ENCODE measurements around the gene DOCK2. TPM values are rescaled to one million over a fixed set of nuclear protein-coding genes. Genes with fewer than 3 reads are reported as not detected.

DOCK2 gene
- total RNA-seq, 5 donors from 2014 or later (not counting 1 experiment from before 2014, with no cell fraction given): 168 to 303 (median 197) TPM

GRCh38 chr5:169666365-169666764, 29.3 kb downstream of the DOCK2 start:
- ChIA-PET CTCF (interaction anchor here in 1 of 2 donors (0.6 kb wide), 1 partner anchor 83 kb away, joined by 4 read pairs; the partner anchor contains the start of gene SPDL1), POLR2A (no interaction called here)
- Mint-ChIP-seq H3K4me3 (no peak overlapping the region), H3K4me1 (peaks cover 53 to 66% (median 59%) of the 10 kb centered on the region in 3 donors), H3K27ac (no peak overlapping the region), H3K36me3 (peaks cover 47% of the 10 kb centered on the region), H3K9me3 (peaks cover 6 to 7% (median 7%) of the 10 kb centered on the region in 3 donors), H3K27me3 (no peaks in the 10 kb centered on the region)
- no peak for DNase-seq
- Histone ChIP-seq H3K4me1 (ENCODE audit: control insufficient read depth in 1 of 2, extremely low read depth in 1 of 2, insufficient read depth in 2 of 2, low read length in 2 of 2) (peaks cover 0 to 8% of the 10 kb centered on the region in 2 experiments), H3K9me3 (peaks cover 2% of the 10 kb centered on the region), H3K27me3 (replicated peaks in 1 of 2; ENCODE audit: control insufficient read depth in 2 of 2, extremely low read depth in 1 of 2, insufficient read depth in 2 of 2, low read length in 1 of 2) (no peaks in the 10 kb centered on the region), H3K36me3 (ENCODE audit: control insufficient read depth in 2 of 2, extremely low read depth in 1 of 2, insufficient read depth in 1 of 2, low read length in 1 of 2) (peaks cover 2 to 24% of the 10 kb centered on the region in 2 donors), H3K4me3 (ENCODE audit: control insufficient read depth in 1 of 2, extremely low read depth in 1 of 2, low read length in 1 of 2) (no peak overlapping the region), H3K27ac (ENCODE audit: low read length) (no peak overlapping the region)
- ATAC-seq (replicated peaks in 1 of 4): no peak
- 100% methylated on average over 2 of the region's 4 CpGs for WGBS (ENCODE audit: insufficient coverage)

DNA sequence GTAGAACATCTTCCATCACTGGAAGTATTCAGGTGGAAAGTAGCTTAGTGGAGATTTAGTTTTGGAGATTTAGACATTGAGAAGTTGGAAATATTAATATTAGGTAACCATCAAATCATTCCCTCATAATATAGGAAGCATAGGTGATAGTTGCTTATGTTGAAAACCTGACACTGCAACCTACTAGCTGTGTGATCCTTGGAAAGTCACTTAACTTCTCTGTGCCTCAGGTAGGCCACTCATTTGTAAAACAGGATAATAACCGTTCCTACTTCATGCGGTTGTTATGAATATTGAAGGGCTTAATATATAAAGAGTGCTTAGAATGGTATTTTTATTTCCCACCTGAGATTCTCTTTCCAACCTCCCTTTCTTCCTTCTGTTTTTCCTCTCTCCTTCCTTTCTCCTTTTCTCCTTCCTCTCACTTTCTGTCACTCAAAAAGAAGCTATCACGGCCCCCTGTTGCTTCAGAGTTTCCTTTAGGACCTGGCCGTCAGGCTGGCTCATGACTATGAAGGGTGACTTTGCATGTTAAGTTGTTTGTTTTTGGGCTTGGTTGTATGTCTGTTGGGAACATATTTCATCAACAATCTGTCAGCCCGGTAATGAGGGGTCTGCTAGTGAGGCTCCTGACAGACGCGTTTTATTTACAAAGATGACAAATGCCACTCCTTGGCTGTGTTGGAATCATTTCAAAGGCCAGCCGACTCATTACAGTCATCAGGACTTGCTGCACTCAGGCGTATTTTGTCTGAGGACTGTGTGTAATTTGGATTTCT, 31.0 kb downstream of the DOCK2 start:
- Histone ChIP-seq H3K27me3 (replicated peaks in 1 of 2; ENCODE audit: control insufficient read depth in 2 of 2, extremely low read depth in 1 of 2, insufficient read depth in 2 of 2, low read length in 1 of 2) (no peaks in the 10 kb centered on the region), H3K27ac (ENCODE audit: low read length) (no peak overlapping the region), H3K9me3 (no peaks in the 10 kb centered on the region), H3K36me3 (ENCODE audit: control insufficient read depth in 2 of 2, extremely low read depth in 1 of 2, insufficient read depth in 1 of 2, low read length in 1 of 2) (peaks cover 2 to 36% of the 10 kb centered on the region in 2 donors), H3K4me1 (ENCODE audit: control insufficient read depth in 1 of 2, extremely low read depth in 1 of 2, insufficient read depth in 2 of 2, low read length in 2 of 2) (peaks cover 0 to 6% of the 10 kb centered on the region in 2 experiments), H3K4me3 (ENCODE audit: control insufficient read depth in 1 of 2, extremely low read depth in 1 of 2, low read length in 1 of 2) (no peak overlapping the region)
- H3K9me3 Mint-ChIP-seq: peaks cover 0 to 3% (median 0%) of the 10 kb centered on the region in 3 donors
- WGBS (ENCODE audit: insufficient coverage): 96% methylated on average over 3 of the region's 9 CpGs
- peaks cover 37 to 50% (median 42%) of the 10 kb centered on the region in 3 donors for H3K4me1 Mint-ChIP-seq
- peaks cover 41% of the 10 kb centered on the region for H3K36me3 Mint-ChIP-seq
- no peak overlapping the region for H3K27ac Mint-ChIP-seq
- no peak overlapping the region for H3K4me3 Mint-ChIP-seq
- DNase-seq (no peak), ATAC-seq (replicated peaks in 1 of 4) (no peak)
- ChIA-PET CTCF (no interaction called here), POLR2A (interaction anchor here in 1 of 2 donors (0.7 kb wide), 1 partner anchor 265 kb away, joined by 3 read pairs; no protein-coding TSS in a partner anchor)
- no peaks in the 10 kb centered on the region for H3K27me3 Mint-ChIP-seq

DNA sequence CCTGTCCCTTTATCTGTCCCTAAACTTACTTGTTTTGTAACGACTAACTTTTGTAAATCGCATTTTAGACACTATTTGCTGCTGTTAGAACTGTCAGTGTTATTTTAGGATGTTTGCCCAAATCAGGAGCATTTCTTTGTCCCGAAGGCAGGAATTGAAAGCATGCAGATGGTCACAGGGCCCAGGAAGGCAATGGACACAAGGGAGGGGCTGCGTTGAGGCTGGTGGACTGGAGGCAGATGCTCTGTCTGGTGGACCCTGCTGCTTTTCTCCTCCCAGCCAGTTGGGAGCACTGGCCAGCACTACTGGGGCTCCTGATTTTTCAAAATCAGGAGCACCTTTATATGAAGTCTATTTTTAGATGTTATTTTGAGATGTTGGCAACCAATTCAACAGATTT, 31.7 kb downstream of the DOCK2 start:
- Mint-ChIP-seq H3K4me3 (no peak overlapping the region), H3K9me3 (peaks cover 0 to 3% (median 0%) of the 10 kb centered on the region in 3 donors), H3K36me3 (peaks cover 40% of the 10 kb centered on the region), H3K4me1 (peaks cover 31 to 44% (median 36%) of the 10 kb centered on the region in 3 donors), H3K27ac (peak overlapping the region in 1 of 2 donors; percentile 6), H3K27me3 (no peaks in the 10 kb centered on the region)
- no peaks in the 10 kb centered on the region for H3K27me3 ChIP-seq (replicated peaks in 1 of 2; ENCODE audit: control insufficient read depth in 2 of 2, extremely low read depth in 1 of 2, insufficient read depth in 2 of 2, low read length in 1 of 2)
- no peaks in the 10 kb centered on the region for H3K9me3 ChIP-seq
- H3K36me3 ChIP-seq (ENCODE audit: control insufficient read depth in 2 of 2, extremely low read depth in 1 of 2, insufficient read depth in 1 of 2, low read length in 1 of 2): peaks cover 2 to 40% of the 10 kb centered on the region in 2 donors
- H3K4me3 ChIP-seq (ENCODE audit: control insufficient read depth in 1 of 2, extremely low read depth in 1 of 2, low read length in 1 of 2): no peak overlapping the region
- no peak for DNase-seq
- ATAC-seq (replicated peaks in 1 of 4): no peak
- no peak overlapping the region for H3K27ac ChIP-seq (ENCODE audit: low read length)
- ChIA-PET CTCF (no interaction called here), POLR2A (no interaction called here)
- no peaks in the 10 kb centered on the region for H3K4me1 ChIP-seq (ENCODE audit: control insufficient read depth in 1 of 2, extremely low read depth in 1 of 2, insufficient read depth in 2 of 2, low read length in 2 of 2)
- WGBS (ENCODE audit: insufficient coverage): 100% methylated on average over 2 of the region's 4 CpGs

GRCh38 chr5:169670769-169671525, 33.9 kb downstream of the DOCK2 start:
- ATAC-seq (replicated peaks in 1 of 4) (no peak), DNase-seq (no peak)
- no peak overlapping the region for H3K4me3 ChIP-seq (ENCODE audit: control insufficient read depth in 1 of 2, extremely low read depth in 1 of 2, low read length in 1 of 2)
- CTCF ChIA-PET: no interaction called here
- WGBS (ENCODE audit: insufficient coverage): 40% methylated on average over 3 of the region's 6 CpGs
- peaks cover 16 to 29% (median 18%) of the 10 kb centered on the region in 3 donors for H3K4me1 Mint-ChIP-seq
- peaks cover 5 to 62% of the 10 kb centered on the region in 2 donors for H3K36me3 ChIP-seq (ENCODE audit: control insufficient read depth in 2 of 2, extremely low read depth in 1 of 2, insufficient read depth in 1 of 2, low read length in 1 of 2)
- no peak overlapping the region for H3K4me3 Mint-ChIP-seq
- POLR2A ChIA-PET: interaction anchor here in 1 of 2 donors (0.7 kb wide), 1 partner anchor 10 kb away, joined by 3 read pairs; no protein-coding TSS in a partner anchor
- H3K36me3 Mint-ChIP-seq: peaks cover 48% of the 10 kb centered on the region
- H3K9me3 ChIP-seq: no peaks in the 10 kb centered on the region
- no peak overlapping the region for H3K27ac Mint-ChIP-seq
- H3K9me3 Mint-ChIP-seq: no peaks in the 10 kb centered on the region
- H3K27me3 ChIP-seq (replicated peaks in 1 of 2; ENCODE audit: control insufficient read depth in 2 of 2, extremely low read depth in 1 of 2, insufficient read depth in 2 of 2, low read length in 1 of 2): no peaks in the 10 kb centered on the region
- no peaks in the 10 kb centered on the region for H3K27me3 Mint-ChIP-seq
- H3K27ac ChIP-seq (ENCODE audit: low read length): no peak overlapping the region
- H3K4me1 ChIP-seq (ENCODE audit: control insufficient read depth in 1 of 2, extremely low read depth in 1 of 2, insufficient read depth in 2 of 2, low read length in 2 of 2): no peaks in the 10 kb centered on the region

- no peaks in the 10 kb centered on the region for H3K27me3 Mint-ChIP-seq
- no peak overlapping the region for H3K4me3 ChIP-seq (ENCODE audit: control insufficient read depth in 1 of 2, extremely low read depth in 1 of 2, low read length in 1 of 2)
- peaks cover 20 to 94% of the 10 kb centered on the region in 2 donors for H3K36me3 ChIP-seq (ENCODE audit: control insufficient read depth in 2 of 2, extremely low read depth in 1 of 2, insufficient read depth in 1 of 2, low read length in 1 of 2)
- peaks cover 0 to 2% (median 0%) of the 10 kb centered on the region in 3 donors for H3K4me1 Mint-ChIP-seq
- CTCF ChIA-PET: interaction anchor here in 1 of 2 donors (0.9 kb wide), 1 partner anchor 99 kb away, joined by 6 read pairs; the partner anchor contains the start of gene SPDL1
- H3K36me3 Mint-ChIP-seq: peaks cover 70% of the 10 kb centered on the region
- no peak for ATAC-seq (replicated peaks in 1 of 4)
- no peaks in the 10 kb centered on the region for H3K4me1 ChIP-seq (ENCODE audit: control insufficient read depth in 1 of 2, extremely low read depth in 1 of 2, insufficient read depth in 2 of 2, low read length in 2 of 2)
- no peaks in the 10 kb centered on the region for H3K27me3 ChIP-seq (replicated peaks in 1 of 2; ENCODE audit: control insufficient read depth in 2 of 2, extremely low read depth in 1 of 2, insufficient read depth in 2 of 2, low read length in 1 of 2)
- H3K27ac ChIP-seq (ENCODE audit: low read length): no peak overlapping the region
- no CpG with 5 or more reads among the region's 2 CpGs for WGBS (ENCODE audit: insufficient coverage)
- H3K9me3 ChIP-seq: no peaks in the 10 kb centered on the region
- H3K4me3 Mint-ChIP-seq: no peak overlapping the region
- no peak overlapping the region for H3K27ac Mint-ChIP-seq
- POLR2A ChIA-PET: no interaction called here
- H3K9me3 Mint-ChIP-seq: no peaks in the 10 kb centered on the region
- DNase-seq: no peak
Observed at GRCh38 chr5:169682026-169682425, 45.0 kb downstream of the DOCK2 start.

DNA sequence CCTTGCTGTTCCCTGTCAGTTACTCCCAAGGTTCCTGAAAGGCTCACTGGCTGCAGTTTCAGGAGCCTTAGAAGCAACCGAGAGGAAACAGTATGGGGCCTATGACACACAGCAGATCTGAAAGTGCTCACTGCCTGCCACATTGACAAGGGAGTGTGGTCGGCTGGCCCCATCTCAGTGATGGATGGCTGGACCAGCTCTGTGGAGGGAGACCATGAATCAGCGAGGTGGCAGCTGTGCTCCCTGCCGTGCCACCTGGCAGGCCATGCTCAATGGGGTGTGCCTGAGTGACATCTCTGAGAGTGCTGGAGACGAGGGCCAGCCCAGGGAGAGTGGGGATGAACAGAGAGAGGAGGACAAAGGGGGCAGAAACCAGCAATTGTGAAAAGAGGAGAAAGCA, 49.1 kb downstream of the DOCK2 start:
- Mint-ChIP-seq H3K9me3 (no peaks in the 10 kb centered on the region), H3K36me3 (peaks cover 78% of the 10 kb centered on the region), H3K27me3 (no peaks in the 10 kb centered on the region), H3K4me1 (peaks cover 0 to 8% (median 0%) of the 10 kb centered on the region in 3 donors), H3K4me3 (peak overlapping the region in 1 of 3 donors; percentile 11), H3K27ac (peak overlapping the region in 1 of 2 donors; percentile 62)
- CTCF ChIA-PET: interaction anchor here in 1 of 2 donors (0.5 kb wide), 1 partner anchor 70 kb away, joined by 4 read pairs; no protein-coding TSS in a partner anchor
- H3K4me3 ChIP-seq (ENCODE audit: control insufficient read depth in 1 of 2, extremely low read depth in 1 of 2, low read length in 1 of 2): no peak overlapping the region
- no peaks in the 10 kb centered on the region for H3K27me3 ChIP-seq (replicated peaks in 1 of 2; ENCODE audit: control insufficient read depth in 2 of 2, extremely low read depth in 1 of 2, insufficient read depth in 2 of 2, low read length in 1 of 2)
- ATAC-seq (replicated peaks in 1 of 4) (no peak), DNase-seq (no peak)
- POLR2A ChIA-PET: no interaction called here
- 76% methylated on average over 2 of the region's 5 CpGs for WGBS (ENCODE audit: insufficient coverage)
- no peak overlapping the region for H3K27ac ChIP-seq (ENCODE audit: low read length)
- peaks cover 22 to 97% of the 10 kb centered on the region in 2 donors for H3K36me3 ChIP-seq (ENCODE audit: control insufficient read depth in 2 of 2, extremely low read depth in 1 of 2, insufficient read depth in 1 of 2, low read length in 1 of 2)
- H3K4me1 ChIP-seq (ENCODE audit: control insufficient read depth in 1 of 2, extremely low read depth in 1 of 2, insufficient read depth in 2 of 2, low read length in 2 of 2): no peaks in the 10 kb centered on the region
- no peaks in the 10 kb centered on the region for H3K9me3 ChIP-seq
